Fibroblast of skin of left biceps (primary cell): Measurements from ENCODE around the gene SSPN.
"Not testable (repeated sequence)": the region's sequence is repeated elsewhere in the genome, so short reads cannot be mapped to it uniquely, and the experiment has no call there.

Experiments used
- DNase-seq, 2 experiments: peaks; one replicate each; pipeline ENCODE4 v3.0.0-alpha.2; 2013; ENCODE audit warnings: low read depth in 2 of 2

The SSPN gene

GRCh38 chr12:26229910-26230309 is 34.5 kb downstream of the SSPN start:
- DNase-seq, result no peak

- no peak for DNase-seq
These were observed 36.1 kb downstream of the SSPN start for GRCh38 chr12:26231470-26231869.

GRCh38 chr12:26231921-26232320 is 36.5 kb downstream of the SSPN start:
- DNase-seq, result no peak

GRCh38 chr12:26233631-26234030 is 38.3 kb downstream of the SSPN start:
- peak; percentile 55 to 57 for DNase-seq

- DNase-seq, result not testable (repeated sequence)
These were observed 40.1 kb downstream of the SSPN start for GRCh38 chr12:26235465-26235864.

- DNase-seq, result peak; percentile 38 to 40
These were observed 43.2 kb downstream of the SSPN start for GRCh38 chr12:26238341-26239121.

- peak; percentile 79 to 81 for DNase-seq
These were observed 43.9 kb downstream of the SSPN start for GRCh38 chr12:26239122-26239851.

- DNase-seq, result no peak
These were observed 44.8 kb downstream of the SSPN start for GRCh38 chr12:26239852-26240815.

GRCh38 chr12:26241080-26241479 is 45.7 kb downstream of the SSPN start:
- no peak for DNase-seq

- no peak for DNase-seq
These were observed 47.3 kb downstream of the SSPN start for GRCh38 chr12:26242683-26243082.

- no peak for DNase-seq
These were observed 49.1 kb downstream of the SSPN start for GRCh38 chr12:26244503-26244902.

- no peak for DNase-seq
These were observed 50.0 kb downstream of the SSPN start for GRCh38 chr12:26245175-26245942.

- DNase-seq, result no peak
These were observed 51.3 kb downstream of the SSPN start for GRCh38 chr12:26246483-26247164.

GRCh38 chr12:26247873-26248272 is 52.5 kb downstream of the SSPN start:
- no peak for DNase-seq

- no peak for DNase-seq
These were observed 55.4 kb downstream of the SSPN start for GRCh38 chr12:26250801-26251200.

GRCh38 chr12:26251600-26251999 is 56.2 kb downstream of the SSPN start:
- DNase-seq, result no peak

GRCh38 chr12:26252946-26253345 is 57.6 kb downstream of the SSPN start:
- no peak for DNase-seq

- DNase-seq, result no peak
These were observed 60.7 kb downstream of the SSPN start for GRCh38 chr12:26255893-26256645.

GRCh38 chr12:26264215-26264838 is 69.0 kb downstream of the SSPN start:
- no peak for DNase-seq
